GM03348 (cell line): ENCODE measurements around the gene IYD.

ENCODE experiments used
- DNase-seq: peaks from one replicate; pipeline ENCODE4 v3.0.0; 2012; ENCODE audit warnings: low spot score

The IYD gene

DNA sequence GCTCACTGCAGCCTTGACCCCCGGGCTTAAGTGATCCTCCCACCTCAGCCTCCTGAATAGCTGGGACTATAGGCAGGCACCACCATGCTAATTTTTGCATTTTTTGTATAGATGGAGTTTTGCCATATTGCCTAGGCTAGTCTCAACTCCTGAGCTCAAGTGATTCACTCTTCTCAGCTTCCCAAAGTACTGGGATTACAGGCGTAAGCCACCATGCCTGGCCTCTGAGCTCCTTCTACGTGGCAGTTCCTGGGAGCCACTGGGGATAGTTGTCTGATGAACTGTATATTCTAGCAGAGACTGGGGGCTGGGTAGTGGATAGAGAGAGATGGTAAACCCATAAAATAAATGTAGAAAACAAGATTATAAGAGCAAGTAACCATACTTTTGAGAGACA is 26.1 kb downstream of the IYD start:
- DNase-seq = no peak

- DNase-seq = peak; percentile 79
Observed at GRCh38 chr6:150395388-150396009, 26.7 kb downstream of the IYD start.

GRCh38 chr6:150403458-150404246 is 34.8 kb downstream of the IYD start:
- DNase-seq = peak; percentile 50

DNA sequence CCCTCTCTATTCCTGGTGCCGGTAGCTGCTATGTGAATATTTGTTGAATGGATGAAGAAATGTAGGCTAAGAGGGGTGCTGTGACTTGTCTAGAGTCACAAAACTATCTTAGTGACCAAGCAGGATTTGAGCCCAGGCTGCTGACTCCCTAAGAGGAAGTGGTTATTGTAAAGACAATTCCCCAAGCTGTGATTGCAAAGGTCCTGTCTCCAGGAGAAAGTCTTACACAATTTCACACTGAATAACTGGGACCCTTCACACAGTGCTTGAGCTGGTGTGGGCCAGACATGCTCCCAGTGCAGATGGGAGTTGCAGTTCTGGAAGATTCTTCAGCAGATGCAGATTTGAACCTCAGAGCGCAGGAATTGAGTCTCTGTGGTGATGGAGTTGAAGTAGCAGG is 38.1 kb downstream of the IYD start:
- DNase-seq = no peak

GRCh38 chr6:150408842-150409241 is 40.0 kb downstream of the IYD start:
- no peak for DNase-seq

DNA sequence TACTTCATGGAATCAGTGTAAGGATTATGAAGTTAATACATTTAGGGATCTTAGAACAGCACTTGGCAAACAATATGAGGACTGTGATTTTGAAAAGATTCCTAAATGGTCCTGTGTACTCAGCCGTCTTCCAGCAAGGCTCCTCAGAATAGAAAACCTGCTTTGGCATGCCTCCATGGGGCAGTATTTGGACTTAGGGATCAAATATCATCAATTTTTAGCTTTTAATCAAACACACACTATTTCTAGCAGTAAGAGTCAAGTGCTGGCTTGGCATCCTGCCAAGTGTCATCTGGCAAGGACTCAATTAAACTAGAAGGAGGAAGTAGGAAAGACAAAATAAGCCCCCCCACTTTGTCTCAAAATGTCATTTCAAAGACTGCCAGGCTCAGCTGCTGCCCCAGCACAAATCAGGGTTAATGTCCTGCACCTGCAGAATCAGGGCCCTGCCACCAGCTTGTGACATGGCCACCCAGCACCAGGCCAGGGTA is 40.8 kb downstream of the IYD start:
- no peak for DNase-seq

DNA sequence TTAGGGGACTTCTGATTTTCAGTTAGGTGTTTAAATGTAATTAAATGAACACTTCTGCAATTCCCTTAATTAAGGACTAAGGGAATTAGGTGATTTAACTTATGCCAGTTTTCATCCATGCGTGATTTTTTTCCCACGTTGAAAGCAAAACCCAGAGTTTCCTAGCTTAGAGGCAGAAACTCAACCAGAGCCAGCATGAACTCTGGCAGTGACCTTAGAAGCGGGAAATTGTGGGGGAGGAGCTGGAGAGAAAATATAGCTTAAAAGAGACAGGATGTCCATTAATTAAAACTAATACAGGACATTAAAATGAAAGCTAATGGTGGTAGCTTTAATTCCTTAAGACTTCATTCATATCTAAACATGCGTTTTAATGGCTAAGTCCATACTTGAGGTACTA is 41.6 kb downstream of the IYD start:
- DNase-seq = no peak

GRCh38 chr6:150410906-150411305 is 42.1 kb downstream of the IYD start:
- no peak for DNase-seq

- no peak for DNase-seq
Observed at GRCh38 chr6:150412221-150412620, 43.4 kb downstream of the IYD start.

DNA sequence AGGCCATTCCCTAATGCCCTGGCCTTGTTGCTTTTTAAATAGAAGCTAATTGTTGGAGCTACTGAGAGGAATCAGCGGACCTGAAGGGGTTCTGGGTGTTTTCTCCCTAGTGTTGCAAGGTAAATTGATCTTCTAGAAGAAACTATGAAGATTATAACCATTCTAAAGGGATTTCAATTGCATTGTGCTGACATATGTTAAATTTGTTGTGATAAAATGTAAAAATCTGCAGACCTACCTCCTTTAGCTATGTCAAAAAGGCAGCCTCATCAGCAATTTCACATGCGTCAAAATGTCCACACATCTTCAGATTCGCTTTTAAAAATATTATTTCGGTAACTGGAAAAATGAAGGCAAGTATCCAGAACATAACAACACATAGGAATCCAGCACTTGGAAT is 44.4 kb downstream of the IYD start:
- DNase-seq = no peak

- DNase-seq = no peak
Observed at GRCh38 chr6:150413781-150414281, 45.0 kb downstream of the IYD start.

- no peak for DNase-seq
Observed at GRCh38 chr6:150416128-150416527, 47.3 kb downstream of the IYD start.

- DNase-seq = no peak
Observed at GRCh38 chr6:150417250-150417649, 48.4 kb downstream of the IYD start.

GRCh38 chr6:150417899-150418826 is 49.4 kb downstream of the IYD start:
- DNase-seq = peak; percentile 82

DNA sequence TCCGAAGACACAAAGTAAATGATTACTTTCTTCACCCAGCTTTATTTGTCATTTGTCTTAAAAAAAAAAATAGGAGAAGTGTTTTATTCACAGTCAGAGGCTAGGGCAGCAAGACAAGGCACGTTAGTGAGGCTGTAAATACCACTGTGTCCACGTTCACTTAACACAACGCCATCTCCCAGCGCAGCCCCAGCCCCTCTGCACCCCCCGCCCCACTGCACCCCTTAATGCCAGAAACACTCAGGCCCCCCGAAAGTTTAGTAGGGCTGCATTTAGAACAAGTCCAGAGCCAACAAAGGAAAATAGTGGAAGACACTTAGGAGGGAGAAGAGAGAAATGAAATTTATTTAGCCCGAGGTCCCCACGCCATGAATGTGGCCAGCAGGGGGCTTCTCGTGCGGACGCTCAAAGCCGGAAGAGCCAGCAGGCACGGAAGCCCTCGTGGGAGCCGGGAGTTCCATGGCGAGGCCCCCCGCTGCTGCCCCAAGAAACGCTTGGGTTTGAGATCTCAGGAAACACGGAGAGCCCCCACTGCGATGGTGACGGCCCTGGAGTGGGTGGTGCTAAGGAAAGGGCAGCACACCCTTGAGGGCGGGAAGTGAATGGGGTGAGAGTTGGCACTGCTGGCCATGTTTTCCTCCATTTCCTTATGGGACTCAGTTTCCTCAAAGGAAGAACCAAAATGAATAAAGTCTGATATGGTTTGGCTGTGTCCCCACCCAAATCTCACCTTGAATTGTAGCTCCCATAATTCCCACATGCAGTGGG is 50.2 kb downstream of the IYD start:
- peak; percentile 70 for DNase-seq

DNA sequence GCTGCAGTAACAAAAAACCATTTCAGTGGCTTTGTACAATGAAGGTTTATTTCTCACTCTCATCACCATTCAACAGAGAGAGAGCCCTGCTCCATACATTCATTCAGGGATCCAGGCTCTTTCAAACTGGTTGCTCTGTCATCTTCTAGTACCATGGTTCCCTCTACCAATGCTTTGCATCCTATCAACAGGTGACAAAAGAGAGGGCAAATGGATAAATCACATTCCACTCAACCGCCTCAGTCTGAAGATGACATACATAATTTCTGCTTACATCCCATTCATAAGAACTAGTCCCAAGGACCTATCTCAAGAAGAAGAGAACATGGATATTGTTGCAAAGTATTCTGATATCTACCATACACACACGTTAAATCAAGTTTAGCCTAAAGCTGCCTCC is 51.6 kb downstream of the IYD start:
- DNase-seq = no peak

DNA sequence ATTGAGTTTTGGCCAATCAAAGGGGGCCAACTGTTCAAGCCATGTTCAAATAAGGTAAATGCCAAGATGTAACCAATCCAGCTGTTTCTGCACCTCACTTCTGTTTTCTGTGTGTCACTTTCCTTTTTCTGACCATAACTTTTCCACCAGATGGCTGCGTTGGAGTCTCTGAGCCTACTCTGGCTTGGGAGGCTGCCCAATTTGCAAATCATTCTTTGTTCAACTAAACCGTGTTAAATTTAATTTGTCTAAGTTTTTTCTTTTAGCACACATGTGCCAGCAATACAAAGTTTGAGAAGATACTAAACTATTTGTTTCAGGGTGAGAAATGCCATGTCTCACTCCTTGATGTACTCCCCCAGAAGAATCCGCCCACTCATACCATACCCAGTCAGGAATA is 52.1 kb downstream of the IYD start:
- no peak for DNase-seq

DNA sequence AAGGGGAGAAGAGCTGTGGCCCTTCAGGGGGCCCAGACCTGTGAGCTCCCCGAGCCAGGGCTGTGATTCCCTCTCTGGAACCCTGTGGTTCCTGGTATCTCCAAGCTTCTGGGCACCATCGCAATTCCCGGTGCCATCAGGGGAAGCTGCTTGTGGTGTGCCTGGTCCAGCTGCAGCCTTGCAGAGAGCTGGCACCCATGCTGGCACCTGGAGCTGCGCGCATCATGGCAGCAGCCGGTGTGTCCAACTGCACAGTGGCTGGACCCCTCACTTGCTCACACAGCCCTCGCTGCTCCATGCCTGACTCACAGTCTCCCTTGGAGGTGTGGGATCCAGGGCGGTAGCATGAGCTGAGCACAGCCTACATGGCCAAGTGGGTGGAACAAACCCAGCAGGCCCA is 56.7 kb downstream of the IYD start:
- DNase-seq = no peak

DNA sequence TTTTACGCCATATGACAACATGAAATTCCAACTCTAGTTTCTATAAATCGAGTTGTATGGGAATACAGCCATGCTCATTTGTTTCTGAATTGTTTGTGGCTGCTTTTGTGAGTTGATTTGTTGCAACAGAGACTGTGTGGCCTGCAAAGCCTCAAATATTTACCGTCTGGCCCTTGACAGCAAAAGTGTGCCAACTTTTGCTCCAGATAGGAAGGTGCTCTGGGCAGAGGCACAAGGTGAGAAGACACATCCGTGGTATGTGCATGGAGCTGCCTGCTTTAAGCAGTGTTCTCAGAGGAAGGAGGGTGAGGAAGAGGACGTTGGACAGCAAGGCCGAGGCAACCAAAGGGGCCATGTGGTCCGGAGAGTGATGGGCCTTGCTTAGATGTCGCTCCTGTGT is 57.4 kb downstream of the IYD start:
- no peak for DNase-seq

- DNase-seq = no peak
Observed at GRCh38 chr6:150427037-150427602, 58.3 kb downstream of the IYD start.

DNA sequence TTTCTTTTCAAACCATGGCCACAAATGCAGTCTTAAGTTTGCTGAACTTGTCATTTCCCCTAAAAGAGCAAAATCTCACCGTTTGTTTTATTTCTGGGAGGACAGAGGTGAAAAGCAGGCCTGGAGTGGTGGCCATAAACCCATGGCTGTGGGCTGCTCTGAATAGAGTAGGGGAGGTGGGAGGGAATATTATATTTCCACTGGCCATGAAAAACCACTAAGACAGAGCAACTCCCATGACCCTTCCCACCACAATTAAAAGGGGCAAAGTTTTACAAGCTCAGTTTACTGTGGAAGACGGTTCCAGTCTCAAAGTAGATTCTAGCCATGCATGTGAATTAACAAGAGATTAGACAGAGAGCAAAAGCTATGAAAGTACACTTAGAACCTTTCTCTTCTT is 59.0 kb downstream of the IYD start:
- DNase-seq = no peak
